GM04504 (cell line): Measurements from ENCODE around the gene OSBPL10.
A peak's percentile ranks its signal among the peaks of the same experiment; 100 is the strongest.
"Not testable (repeated sequence)": the region's sequence is repeated elsewhere in the genome, so short reads cannot be mapped to it uniquely, and the experiment has no call there.

Experiments
- DNase-seq: peaks from one replicate; pipeline ENCODE4 v3.0.0-alpha.2; 2012; ENCODE audit warnings: low read depth

Gene OSBPL10

DNA sequence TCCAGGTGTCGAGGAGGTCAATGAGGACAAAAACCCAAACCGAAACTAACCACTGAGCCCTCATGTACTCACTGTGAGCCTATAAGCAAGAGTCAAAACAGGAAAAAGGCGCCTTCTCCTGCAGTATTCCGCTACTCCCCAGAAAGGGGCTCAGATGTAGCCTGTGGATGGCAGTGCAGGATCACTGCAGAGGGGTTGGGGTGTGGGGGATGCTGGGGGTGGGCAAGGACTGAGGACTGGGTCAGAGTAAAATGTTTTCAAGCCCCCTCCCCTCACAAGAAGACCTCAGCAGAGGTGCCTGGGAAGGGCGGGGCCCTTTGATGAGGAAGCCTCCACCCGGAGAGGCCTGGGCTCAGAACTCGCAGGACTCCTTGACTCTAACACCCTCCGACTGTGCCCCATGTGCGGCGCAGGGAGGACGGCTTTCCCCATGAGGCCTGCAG lies 170.1 kb downstream of the OSBPL10 start:
- DNase-seq: no peak

DNA sequence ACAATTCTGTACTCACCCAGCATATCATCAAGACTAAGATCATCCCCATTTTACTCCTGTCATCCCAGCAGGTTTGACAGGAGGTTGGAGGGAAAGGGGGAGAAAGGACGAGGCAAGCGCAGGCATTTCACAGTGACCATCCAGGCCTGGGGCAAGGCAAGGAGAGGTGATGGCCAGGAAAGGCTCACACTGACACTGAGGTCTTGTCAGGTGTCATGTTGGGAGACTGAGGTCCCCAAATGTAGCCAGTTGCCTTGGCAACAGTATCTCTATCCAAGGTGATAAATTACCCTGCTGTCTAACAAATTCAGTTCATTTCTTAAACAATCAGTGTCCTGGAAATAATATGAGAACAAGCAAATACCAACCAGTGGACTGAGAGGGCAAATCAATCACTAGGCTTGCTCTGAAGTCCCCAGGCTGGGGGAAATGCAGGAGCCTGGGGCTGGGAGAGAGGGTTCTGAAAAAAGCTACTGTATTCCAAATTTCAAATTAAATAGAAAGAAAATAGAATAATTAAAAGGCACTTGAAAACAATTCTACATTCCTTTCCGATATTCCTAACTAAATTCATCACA lies 172.8 kb downstream of the OSBPL10 start:
- no peak for DNase-seq

GRCh38 chr3:31804251-31805051 lies 176.6 kb downstream of the OSBPL10 start:
- DNase-seq: no peak

DNA sequence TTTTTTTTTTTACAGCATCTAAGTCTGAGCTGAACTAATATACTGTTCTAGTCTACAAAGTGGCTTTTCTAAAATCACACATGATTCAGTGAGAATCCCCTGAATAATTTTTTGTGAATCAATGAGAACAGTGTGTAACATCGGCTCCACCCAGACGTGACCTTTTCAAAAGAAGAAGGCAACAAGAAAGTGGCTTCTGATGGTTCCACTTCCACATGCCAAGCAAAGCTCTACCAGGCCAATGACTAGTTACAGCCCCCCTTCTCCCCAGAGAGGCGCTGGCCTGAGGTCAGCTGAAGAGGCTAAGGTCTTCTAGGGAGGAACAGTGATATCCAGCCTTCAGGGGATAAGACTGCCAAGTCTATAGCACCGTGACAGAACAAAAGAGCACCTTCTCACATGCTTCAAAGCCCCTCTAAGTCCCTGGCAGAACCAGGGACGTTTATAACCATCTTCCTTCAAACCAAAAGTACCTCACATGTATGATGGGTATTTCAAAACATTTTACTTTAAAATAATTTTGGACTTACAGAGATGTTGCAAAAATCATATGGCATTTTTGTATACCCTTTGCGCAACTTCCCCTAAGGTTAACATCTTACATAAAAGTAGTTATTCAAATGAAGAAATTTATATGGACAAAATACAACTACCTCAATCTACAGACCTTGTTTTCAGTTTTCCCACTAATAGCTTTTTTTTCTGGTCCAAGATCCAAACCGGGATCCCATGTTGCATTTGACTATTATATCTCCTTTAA lies 177.9 kb downstream of the OSBPL10 start:
- DNase-seq: no peak

DNA sequence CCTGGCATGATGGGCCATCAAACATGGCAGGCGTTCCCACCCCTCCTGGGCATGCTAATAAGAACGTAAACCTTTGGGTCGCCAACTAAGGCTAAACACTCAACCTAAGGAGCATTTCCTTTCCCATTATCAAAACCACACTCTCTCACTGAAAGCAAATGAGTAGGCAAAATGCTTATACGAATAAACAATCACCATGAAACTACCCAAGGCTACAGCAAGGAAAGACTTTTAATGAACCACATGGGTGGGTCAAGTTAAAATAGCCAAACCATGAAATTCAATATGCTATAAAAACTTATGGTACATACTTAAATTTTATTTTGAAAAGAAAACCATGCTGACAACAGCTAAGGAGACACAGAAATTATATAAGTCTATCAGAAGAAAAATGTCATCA lies 180.6 kb downstream of the OSBPL10 start:
- DNase-seq: no peak

- no peak for DNase-seq
These were observed 182.2 kb downstream of the OSBPL10 start for GRCh38 chr3:31798840-31799239.

DNA sequence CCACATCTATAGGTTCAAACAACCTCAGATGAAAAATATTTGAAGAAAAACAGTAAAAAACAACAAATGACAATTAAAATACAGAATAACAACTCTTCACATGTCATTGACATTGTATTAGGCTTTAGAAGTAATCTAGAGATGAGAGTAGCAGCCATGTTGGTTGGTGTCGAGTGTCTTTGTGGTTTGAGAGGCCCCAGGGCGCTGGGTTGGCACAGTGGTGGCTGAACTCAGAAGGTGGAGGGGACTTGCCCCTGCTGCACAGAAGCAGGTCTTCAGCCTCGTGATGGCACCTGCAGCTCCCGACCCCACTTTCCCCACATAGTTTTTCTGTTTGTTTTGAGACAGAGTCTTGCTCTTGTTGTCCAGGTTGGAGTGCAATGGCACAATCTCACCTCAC lies 187.2 kb downstream of the OSBPL10 start:
- no peak for DNase-seq

DNA sequence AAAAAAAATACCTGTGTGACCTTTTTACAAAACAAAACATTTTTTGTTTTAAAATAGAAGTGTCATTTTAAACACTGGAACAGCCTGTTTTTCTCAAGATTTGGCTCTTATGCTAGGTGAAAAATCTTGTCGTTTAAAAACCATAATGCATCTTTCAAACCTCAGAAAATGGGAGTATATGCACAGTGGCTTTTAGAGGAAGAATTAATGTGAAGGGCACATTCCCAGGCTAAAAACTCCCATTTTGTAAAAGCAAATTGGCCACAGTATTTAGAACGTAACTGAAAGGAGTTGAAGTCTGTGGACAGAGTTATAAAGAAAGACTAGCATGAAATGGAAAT lies 190.0 kb downstream of the OSBPL10 start:
- DNase-seq: no peak

DNA sequence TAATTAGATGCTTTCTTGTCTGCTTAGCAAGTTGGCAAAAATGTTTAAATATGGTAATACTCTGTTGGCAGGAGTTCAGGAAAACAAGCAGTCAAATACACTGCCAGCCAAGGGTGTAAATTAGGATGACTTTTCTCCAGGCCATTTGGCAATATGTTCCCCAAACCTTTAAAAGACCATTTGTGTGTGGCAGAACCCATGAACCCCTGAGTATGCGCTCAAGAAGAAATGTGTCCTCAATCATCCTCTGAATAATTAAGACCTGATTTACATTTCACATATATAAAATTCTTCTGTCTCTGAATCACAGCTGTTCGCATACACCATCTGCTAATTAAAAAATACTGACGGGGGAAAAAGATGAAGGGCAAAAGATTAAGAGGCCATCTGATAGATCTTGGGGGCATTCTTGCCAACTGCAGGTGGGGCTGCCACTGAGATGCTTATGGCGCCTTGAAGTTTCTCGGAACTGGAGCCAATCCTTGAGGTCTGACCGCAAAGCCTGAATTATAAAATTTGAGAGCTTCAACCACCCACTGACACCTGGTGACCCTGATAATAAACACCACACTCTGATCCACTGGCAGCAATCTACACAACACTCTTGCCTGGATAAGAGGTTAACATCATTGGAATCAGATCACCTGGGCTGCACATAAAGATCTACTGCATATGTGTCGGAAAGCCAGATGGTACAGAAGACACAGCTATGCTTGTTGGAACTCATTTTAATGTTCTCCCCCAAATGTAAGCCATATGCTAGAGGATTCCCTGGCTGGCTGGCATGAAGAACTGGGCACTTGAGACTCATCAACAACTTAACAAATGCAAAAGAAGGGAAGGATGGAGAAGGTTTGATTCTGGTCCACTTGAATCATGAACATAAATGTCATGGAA lies 190.6 kb downstream of the OSBPL10 start:
- DNase-seq: no peak

DNA sequence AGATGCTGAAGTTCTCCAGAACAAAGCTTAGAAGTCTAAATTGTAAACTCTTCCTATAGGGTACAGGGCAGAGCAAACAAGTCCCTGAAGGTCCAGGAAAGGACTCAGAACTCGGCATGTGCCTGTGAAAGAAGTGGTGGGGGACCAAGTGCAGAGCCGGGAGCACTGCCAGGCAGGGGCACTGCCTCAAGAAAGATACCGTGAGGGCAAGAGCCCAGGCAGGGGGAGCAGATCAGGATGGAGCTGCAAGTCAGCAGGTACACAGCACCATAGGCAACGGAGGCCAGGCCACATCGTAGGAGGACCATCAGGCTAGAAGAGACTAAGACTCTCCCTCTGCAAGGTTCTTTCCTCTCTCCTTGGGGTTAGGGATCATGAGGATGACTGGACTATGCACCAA lies 191.6 kb downstream of the OSBPL10 start:
- DNase-seq: no peak

DNA sequence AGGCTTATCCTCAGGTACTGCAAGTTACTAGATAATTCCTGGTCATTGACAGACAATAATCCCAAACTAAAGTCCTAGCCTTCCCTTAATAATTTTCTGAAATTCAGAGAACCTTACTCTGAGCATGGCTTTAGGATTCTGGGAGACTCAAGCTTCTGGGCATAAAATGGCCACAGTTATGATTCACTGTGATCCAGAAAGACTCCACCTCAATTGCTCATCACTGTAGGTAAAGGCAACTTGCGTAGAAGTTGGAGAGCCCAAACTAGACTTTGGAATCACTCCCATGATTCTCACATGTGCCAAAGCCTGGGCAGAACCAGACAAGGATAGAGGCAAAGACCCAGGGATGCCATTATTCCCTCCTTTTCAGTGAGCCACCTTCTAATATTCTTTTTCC lies 195.3 kb downstream of the OSBPL10 start:
- DNase-seq: no peak

- no peak for DNase-seq
These were observed 195.8 kb downstream of the OSBPL10 start for GRCh38 chr3:31785286-31785685.

- DNase-seq: peak; percentile 3
These were observed 197.2 kb downstream of the OSBPL10 start for GRCh38 chr3:31783851-31784250.

DNA sequence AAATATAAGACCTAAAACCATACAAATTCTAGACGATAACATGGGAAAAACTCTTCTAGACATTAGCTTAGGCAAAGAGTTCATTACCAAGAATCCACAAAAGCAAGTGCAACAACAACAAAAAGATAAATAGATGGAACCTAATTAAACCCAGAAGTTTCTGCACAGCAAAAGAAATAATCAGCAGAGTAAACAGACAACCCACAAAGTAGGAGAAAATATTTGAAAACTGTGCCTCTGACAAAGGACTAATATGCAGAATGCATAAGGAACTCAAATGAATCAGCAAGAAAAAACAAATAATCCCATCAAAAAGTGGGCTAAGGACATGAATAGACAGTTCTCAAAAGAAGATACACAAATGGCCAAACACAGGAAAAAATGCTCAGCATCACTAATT lies 198.8 kb downstream of the OSBPL10 start:
- not testable (repeated sequence) for DNase-seq

DNA sequence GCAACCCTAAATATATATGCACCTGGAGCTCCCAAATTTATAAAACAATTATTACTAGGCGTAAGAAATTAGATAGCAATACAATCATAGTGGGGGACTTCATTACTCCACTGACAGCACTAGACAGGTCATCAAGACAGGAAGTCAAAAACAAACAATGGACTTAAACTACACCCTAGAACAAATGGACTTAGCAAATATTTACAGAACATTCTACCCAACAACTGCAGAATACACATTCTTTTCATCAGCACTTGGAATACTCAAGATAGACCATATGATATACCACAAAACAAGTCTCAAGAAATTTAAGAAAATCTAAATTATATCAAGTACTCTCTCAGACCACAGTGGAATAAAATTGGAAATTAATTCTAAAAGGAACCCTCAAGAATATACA lies 201.5 kb downstream of the OSBPL10 start:
- no peak for DNase-seq

DNA sequence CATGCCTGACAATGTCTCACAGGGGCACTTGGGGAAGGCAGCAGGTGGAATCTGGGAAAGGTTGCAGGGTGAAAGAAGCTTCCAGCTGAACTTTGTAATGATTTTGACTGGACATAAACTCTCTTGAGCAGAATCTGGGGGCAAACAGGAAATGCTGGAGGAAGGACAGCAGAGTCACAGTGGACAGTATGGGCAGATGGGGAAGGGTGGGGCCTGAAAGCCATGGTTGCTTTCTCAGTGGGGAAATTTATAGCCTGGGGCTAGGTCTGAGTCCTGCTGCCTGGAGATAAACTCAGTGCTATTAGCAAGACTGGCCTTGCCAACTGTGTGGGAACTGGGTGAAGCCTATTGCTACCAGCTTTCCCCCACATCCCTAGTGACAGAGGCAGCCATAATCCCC lies 203.2 kb downstream of the OSBPL10 start:
- no peak for DNase-seq

- DNase-seq: no peak
These were observed 204.0 kb downstream of the OSBPL10 start for GRCh38 chr3:31777092-31777491.

DNA sequence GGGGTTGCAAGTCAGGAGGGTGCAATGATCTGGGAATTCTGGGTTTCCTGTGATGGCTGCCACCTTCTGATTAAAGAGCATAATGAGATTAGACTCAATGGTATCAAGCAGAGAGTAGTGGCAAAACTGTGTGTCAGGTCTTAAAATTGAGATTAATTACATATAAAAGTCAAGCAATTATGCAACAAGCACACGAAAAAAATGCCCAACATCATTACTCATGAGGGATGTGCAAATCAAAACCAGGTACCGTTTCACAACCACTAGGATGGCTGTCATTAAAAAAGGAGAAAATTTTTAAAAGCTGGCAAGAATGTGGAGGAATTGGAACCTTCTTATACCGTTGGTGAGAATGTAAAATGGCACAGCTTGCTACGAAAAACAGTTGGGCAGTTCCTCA lies 205.0 kb downstream of the OSBPL10 start:
- DNase-seq: peak; percentile 1

DNA sequence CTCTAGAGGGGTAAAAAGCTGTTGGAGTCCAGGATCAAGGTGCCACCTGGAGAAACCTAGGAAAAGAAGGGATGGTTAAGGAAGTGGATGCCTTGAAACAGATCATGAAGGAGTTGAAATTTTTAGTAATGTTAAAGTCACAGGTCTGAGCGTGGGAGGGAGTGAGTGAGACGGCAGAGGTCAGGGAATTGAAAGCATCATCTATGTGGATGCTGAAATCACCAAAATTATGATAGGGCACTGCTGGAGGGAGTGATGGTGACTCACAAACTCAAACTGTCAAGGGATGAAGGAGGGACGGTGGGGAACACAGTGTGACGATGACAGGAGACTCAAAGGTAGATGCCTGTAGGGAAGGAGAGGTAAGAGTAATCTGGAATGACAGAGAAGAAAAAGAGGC lies 205.7 kb downstream of the OSBPL10 start:
- DNase-seq: no peak

DNA sequence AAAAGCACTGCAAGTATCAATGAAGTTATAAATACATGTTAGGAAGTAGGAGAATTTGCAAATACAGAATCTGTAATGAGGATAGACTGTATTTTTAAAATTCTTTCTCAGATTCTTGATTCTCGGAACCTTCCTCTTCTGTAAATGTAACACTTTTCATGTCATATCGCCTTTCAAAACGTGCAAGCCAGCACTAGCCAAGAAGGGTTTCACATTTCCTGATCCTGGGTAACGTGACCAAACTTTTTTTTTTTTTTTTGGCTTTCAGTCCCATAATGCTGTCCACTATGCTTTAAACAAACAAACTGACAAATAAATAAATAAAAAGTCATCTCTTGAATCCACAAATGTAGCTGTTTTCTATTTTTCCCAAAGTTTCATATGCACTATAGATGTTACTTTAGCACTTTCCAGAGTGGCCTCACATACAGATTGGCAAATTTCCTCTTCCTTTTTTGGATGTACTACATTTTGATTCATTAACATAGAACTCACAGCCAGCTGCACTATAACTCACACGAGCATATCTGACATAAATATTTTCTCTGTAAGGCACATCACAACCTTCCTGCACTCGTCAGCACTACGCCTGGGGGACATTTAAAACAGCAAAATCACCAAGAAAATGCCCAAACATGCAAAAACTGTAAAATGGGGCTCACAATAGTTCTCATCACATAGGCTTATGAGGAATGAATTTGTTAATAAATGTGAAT lies 208.1 kb downstream of the OSBPL10 start:
- no peak for DNase-seq

GRCh38 chr3:31772272-31772671 lies 208.8 kb downstream of the OSBPL10 start:
- no peak for DNase-seq
